Occipital lobe (tissue), 2 donors: ENCODE measurements around the gene SOX2. TPM values are rescaled to one million over a fixed set of nuclear protein-coding genes. Genes with fewer than 3 reads are reported as not detected.

ENCODE experiments used
- DNase-seq: peaks from one replicate; lab custom pipeline; 2025; lab: John Stamatoyannopoulos, UW
- total RNA-seq: library from RNA; depleted of rRNA; stranded (reverse); fragments of >200 nt; gene quantifications from one replicate; pipeline ENCODE4 v1.2.3, GENCODE V29; 2014

The SOX2 gene
- total RNA-seq, 1 donor from 2014 or later: 78.0 TPM

DNA sequence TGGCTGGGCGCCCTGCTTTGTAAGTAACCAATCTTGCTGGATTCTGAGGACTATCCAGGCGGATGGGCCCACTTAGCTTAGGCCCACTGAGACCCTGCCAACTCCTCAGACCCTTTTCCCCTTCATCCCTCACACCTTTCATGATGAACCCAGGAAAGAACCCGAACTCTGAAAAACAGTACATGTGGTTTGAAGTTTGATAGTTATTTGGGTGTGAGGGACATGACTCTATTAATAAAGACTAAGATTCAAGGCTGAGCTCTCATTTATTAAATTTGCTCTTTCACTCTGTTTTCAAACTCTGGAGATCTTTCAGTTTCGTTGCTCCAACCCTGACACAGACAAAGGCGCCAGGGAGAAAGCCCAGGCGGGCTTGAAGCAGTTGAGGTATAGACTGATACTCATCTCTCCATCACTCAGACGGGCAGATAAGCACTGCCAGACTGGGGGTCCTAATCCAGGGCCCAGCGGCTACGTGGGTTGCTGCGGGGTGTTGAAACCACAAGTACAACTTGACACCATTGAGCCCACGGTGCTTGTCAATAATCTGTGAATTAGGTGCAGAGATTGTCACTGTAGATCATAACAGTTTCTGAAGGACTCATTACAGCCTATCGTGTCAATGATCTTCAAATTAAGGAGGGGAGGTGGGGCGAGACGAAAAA, 7.2 kb upstream of the SOX2 start:
- no peak for DNase-seq

DNA sequence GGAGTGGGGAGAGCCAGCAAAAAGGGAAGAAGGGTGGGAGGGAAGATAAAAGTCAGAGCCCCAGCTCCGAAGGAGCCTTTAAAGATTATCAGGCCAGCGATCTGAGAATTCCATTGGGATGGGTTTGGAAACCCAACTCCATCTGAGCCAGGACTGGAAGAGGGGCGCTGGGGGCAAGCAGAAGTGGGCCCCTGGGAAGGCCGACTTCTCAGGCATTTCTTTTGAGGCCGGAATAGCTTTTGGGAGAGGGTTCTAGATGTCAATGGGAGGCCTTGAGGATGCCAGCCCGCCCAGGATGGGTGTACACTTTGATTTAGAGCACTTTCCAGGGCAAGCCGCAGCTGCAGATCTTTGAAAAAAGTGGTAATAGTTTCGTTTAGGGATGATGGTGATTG, 6.6 kb upstream of the SOX2 start:
- DNase-seq: no peak

DNA sequence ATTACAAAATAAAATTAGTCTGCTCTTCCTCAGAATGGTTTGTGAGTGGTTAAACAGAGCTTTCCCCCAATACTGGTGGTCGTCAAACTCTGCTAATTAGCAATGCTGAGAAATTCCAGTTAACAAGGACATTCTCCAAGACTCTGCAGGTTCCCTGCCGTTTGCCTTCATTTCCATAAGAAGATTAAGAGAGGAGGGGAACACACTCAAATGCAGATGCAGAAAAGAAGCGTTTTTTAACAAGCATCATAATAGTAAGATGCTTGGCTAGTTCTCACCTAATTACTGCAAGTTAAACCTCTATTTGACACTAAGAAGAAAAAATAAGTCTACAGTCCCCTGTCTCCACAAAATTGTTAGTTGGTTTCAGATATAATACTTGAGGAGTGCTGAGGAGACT, 3.7 kb upstream of the SOX2 start:
- no peak for DNase-seq

DNA sequence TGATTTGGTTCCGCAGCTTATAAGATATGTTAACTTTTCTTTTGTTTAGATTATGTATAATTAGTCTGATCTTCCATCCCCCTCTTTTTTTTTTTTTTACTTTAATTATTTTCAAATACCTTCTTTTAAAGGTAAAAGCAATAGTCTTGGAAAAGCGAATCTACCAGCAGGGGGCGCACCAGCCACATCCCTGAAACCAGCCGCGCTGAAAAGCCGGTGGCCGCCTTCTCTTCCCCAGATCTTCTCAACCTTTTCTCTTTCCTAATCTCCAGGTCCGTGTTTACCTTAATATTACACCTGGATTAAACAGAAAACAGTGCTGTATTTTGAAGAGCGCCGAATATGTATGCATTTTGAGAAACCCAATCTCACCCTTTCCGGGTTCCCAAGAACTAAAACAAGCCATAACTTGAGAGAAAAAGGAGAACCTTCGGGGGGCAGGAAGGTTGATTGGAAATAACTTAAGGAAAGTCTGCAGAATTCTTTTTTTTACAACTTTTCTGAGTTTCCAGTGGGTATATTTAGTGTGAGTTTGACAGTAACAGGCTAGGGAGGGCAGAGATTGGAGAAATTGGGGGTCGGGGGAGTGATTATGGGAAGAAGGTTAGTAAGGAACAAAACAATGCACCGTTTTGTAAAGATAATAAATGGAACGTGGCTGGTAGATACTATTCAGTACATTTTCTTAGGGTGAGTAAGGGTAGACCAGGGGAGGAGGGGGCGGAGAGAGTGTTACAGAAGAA, 2.0 kb upstream of the SOX2 start:
- DNase-seq: peak; percentile 35

DNA sequence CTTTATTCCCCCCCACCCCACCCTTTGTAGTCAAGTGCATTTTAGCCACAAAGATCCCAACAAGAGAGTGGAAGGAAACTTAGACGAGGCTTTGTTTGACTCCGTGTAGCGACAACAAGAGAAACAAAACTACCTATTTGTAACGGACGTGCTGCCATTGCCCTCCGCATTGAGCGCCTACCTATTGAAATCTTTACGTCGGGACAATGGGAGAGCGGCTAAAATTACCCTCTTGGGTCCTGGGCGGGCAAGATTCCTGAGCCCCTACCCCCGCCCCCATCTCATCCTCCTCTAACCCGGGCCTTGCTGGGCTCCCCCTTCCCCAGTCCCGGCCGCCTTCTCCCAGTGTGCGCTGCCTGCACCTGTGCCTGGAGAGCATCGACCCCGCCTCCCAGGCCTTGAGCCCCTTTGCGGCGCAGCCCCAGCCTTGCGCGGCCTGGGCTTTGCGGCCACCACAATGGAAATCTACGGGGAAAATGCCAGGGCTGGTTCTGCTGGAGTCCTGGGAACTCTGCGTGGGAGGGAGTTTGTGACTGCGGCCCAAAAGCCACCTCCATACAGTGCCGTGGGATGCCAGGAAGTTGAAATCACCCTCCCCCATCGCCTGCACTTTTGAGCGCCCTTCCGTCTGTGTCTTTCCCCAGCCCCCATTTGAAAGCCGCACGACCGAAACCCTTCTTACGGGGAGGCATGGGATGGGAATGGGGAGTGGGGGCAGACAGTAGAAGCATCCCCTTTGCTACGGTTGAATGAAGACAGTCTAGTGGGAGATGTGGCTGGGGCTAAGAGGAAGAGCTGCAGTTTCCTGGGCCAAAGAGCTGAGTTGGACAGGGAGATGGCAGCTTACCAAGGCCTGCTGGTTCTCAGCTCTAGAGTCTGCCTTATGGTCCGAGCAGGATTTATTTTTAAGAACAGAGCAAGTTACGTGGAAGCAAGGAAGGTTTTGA, 1.1 kb upstream of the SOX2 start:
- DNase-seq: no peak

DNA sequence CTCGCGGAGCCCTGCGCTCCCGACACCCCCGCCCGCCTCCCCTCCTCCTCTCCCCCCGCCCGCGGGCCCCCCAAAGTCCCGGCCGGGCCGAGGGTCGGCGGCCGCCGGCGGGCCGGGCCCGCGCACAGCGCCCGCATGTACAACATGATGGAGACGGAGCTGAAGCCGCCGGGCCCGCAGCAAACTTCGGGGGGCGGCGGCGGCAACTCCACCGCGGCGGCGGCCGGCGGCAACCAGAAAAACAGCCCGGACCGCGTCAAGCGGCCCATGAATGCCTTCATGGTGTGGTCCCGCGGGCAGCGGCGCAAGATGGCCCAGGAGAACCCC, 464 bp downstream of the SOX2 start:
- DNase-seq: no peak

DNA sequence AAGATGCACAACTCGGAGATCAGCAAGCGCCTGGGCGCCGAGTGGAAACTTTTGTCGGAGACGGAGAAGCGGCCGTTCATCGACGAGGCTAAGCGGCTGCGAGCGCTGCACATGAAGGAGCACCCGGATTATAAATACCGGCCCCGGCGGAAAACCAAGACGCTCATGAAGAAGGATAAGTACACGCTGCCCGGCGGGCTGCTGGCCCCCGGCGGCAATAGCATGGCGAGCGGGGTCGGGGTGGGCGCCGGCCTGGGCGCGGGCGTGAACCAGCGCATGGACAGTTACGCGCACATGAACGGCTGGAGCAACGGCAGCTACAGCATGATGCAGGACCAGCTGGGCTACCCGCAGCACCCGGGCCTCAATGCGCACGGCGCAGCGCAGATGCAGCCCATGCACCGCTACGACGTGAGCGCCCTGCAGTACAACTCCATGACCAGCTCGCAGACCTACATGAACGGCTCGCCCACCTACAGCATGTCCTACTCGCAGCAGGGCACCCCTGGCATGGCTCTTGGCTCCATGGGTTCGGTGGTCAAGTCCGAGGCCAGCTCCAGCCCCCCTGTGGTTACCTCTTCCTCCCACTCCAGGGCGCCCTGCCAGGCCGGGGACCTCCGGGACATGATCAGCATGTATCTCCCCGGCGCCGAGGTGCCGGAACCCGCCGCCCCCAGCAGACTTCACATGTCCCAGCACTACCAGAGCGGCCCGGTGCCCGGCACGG, 991 bp downstream of the SOX2 start:
- DNase-seq: no peak

DNA sequence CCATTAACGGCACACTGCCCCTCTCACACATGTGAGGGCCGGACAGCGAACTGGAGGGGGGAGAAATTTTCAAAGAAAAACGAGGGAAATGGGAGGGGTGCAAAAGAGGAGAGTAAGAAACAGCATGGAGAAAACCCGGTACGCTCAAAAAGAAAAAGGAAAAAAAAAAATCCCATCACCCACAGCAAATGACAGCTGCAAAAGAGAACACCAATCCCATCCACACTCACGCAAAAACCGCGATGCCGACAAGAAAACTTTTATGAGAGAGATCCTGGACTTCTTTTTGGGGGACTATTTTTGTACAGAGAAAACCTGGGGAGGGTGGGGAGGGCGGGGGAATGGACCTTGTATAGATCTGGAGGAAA, 1.5 kb downstream of the SOX2 start:
- no peak for DNase-seq

DNA sequence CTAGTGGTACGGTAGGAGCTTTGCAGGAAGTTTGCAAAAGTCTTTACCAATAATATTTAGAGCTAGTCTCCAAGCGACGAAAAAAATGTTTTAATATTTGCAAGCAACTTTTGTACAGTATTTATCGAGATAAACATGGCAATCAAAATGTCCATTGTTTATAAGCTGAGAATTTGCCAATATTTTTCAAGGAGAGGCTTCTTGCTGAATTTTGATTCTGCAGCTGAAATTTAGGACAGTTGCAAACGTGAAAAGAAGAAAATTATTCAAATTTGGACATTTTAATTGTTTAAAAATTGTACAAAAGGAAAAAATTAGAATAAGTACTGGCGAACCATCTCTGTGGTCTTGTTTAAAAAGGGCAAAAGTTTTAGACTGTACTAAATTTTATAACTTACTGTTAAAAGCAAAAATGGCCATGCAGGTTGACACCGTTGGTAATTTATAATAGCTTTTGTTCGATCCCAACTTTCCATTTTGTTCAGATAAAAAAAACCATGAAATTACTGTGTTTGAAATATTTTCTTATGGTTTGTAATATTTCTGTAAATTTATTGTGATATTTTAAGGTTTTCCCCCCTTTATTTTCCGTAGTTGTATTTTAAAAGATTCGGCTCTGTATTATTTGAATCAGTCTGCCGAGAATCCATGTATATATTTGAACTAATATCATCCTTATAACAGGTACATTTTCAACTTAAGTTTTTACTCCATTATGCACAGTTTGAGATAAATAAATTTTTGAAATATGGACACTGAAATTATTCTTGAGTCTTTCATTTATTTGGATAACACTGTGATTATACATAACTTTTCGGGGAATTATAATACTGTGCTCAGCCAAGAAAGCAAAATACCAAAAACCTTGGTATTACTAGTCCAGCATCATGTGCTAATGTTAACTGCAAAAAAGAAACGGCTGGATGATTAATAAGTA, 2.2 kb downstream of the SOX2 start:
- DNase-seq: no peak

DNA sequence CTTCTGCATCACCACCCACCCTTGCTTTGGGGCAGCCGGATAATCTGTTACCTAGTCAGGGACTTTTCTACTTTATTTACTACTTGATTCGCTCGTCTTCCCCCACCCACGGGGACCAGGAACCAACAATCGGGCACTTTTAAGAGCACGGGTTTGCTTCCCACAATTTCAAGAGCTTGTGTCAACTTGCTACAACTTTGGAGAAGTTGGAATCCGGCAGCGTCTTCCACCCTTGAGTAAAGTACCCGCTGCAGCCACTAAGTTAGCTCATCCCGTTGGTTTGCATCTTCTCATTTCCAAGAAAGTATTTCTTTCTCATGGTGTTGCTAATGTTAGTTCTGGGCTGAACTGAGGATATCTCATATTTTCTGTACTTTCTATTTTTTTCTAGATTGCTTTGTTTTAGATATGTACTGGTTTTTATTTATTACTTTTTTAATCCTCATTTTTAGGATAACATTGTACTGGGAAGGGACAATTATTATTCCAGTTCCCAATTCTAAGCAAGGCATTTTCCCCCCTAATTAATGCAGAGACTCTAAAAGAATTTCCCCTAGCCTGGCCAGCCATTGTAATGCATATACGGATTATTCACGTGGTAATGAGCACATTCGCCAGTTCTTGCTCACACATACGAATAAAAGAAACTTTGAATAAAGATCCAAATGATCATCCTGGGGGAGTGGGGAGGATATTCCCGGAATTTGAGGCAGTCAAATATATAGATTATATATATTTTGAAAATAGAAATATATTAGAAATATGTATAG, 4.0 kb downstream of the SOX2 start:
- no peak for DNase-seq

DNA sequence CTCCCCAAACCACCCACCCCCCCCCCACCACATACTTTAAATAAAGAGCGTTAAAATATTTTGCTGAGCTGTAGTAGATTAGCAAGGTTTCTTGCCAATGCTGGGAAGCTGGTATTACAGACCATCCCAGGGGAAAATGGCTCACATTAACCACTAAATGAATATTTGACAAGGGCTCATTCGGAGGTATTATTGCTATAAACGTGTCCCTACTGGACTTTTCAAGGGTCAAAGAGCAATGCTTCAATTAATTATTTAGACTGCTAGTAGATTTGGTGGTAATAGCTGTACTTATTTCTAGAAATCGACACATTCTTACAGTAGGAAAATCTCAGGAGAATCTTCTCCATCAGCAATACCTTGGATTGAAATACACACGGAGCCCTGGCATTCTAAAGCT, 5.2 kb downstream of the SOX2 start:
- DNase-seq: no peak

DNA sequence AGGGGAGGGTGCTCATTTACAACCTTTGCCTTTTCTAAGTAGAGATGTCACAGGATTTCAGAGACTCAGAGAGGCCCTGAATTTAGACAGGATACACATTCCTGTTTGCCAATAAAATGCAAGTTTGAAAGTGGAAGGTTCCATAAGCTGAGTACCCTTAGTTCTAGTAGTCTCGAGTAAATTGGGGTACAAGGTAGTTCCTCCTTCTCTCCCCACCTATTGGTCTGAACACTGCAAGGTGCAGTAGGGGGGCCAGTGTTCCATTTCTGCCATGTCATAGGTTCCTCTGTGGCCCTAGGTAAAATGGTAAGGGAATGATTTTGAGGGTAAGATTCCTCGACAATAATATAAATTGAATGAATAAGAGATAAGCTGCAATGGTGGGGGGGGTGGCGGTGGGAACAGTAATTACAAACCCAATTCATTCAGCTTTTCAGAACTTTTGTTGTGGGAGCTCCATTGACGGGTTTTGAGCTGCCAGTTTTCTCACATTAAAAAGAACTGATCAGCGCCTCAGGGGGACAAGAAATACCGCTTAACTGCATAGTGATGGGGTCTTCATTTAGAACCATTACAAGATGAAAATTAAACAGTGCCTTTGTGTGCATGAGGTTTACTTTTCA, 5.9 kb downstream of the SOX2 start:
- no peak for DNase-seq

DNA sequence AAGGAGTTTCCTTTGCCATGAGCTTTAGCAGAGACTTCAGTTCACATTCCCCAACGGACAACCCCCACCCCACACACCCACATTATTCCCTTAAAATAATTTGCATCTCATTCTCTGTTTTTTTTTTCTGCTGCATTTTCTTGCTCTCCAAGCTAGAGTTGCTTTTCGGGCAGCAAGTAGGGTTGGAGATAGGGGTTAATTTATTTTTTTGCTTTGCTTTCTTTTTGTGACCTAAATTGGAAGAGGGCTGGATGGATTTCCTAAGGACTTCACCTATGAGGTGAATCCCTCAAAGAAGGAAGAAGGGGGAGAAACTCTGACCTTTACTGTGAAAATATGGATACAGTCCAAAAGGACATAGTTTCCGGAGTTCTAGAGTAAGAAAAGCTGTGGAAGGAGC, 6.6 kb downstream of the SOX2 start:
- no peak for DNase-seq

DNA sequence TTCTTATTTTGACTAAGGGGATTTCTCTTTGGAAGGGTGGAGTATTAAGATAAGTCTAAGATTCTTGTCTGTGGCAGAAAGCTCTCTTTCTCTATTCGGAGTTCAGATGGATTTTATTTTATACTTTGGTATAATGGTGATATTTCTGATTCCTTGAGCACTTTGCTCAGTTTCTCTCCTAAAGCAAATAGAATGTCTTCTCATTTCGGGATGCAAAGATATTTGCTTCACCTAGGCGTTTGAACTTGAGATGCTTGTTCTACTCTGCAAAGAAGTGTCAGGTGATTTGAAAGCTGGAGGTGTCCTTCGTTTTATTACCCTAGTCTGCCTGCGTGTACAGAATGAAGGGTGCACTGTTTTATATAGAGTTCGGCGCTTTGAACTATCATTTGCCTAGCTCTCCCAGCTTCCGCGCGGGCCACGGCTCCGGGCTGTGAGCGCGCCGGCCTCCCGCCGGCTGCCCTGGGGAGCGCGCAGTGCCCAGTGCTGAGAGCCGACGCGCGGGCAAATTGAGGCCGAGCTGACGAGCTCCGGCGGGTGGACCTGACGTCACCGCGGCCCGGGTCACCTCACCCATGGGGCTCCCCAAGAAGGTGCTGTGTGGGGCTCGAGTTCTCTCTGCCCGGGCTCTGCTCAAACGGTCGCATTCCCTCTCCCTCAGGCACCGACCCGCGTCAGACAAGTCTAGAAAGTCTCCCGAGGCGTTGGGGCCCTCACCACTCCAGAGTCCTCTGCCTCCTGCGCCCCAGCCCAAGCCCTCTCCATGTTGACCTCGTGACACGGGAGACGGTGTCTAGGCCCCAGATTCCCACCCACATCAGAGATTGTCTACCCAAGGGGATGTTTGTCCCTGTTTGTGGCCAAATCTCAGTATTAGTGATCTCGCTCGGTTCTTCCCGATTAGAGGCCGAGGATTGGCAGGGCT, 7.5 kb downstream of the SOX2 start:
- DNase-seq: no peak

DNA sequence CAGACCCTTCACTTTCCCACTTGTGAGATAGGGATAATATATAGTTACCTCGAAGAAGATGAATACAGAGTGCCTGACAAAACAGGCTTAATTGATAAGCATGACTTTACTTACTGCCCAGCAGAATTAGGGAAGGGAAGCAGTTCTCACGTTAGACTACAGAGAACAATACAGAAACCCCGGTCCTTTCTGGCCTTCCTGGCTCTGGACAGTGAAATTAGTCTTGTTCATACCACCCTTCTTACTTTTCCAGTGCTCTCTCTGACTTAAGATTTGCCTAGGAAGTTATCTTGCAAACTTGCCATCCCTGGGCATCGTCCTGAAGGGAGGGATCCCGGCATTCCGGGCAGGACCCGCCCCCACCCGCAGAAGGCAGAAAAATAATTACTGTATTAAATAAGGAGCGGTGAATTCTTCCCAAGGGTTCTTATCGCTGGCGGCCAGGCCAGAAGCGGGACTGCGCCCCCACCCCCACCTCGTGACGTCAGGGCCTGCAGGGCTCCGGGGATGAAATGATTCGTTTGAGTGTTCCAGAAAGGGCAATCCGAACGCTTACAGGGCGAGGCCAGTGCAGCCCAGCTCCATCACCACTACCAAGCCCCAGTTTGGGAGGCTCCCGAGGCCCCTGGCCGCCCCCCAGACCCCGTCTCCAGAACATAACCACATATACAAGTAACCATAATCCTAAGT, 8.4 kb downstream of the SOX2 start:
- no peak for DNase-seq

DNA sequence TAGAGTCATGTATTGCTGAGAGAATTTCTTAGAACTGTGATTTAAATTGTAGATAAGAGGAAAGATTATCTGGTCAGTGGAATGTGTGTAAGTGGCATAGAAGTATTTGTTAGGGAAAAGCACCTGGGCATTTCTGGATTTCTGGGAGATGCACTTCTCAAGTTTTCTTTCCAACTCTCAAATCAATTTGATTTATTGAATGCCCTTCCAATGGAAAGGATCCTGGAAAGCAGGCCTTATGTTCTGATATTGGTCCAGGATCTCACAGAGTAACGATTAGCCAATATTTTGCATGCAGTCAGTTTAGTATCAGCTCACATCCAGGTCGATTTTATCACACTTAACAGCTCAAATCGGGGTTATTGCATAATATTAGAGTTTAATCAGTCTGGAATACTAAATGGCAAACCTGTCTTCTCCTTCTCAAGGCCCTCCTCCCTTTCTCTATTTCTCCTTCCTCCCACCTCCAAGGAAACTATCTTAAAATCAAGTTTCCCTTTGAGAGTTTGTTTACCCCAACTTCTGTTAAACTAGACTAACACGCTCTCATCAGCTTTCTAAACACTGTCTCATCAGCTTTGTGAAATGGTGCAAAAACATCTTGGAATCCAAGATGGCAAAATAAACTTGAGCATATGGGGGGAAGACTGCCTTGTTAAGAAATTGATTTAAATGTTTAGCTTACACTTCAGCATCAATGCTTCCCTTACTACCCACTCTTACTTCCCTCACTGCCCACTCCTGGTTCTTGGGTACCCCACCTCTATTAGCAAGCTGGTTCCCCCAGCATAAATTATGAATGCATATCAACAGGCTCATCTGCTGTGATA, 9.5 kb downstream of the SOX2 start:
- no peak for DNase-seq

DNA sequence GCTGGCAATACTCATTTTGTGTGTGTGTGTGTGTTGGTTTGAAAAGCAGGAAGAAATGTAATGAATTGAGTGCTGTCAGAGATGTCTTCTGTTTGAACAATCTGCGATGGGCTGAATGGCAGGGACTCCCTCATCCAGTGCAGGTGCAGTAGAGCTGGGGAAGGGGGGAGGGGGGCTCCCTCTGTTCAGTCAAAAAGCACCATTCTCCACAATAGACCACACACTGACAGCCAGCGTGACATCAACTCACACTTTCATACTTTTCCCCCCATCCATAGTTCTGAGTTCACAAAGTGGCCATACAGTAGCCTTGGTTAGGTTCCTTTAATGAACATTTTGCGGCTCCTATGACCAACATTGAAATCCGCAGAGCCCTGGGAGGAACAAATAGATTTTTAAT, 10.4 kb downstream of the SOX2 start:
- no peak for DNase-seq
